NCI-H2196 treated with DMSO at 0.1 percent for 48 hours (cell line): ENCODE measurements around the gene WDR31.
A peak's percentile ranks its signal among the peaks of the same experiment; 100 is the strongest.
"Not testable (repeated sequence)": the region's sequence is repeated elsewhere in the genome, so short reads cannot be mapped to it uniquely, and the experiment has no call there.

ENCODE experiments used
- DNase-seq: peaks from one replicate; lab custom pipeline; 2025; ENCODE audit not compliant: unreplicated experiment; lab: John Stamatoyannopoulos, UW

The WDR31 gene

GRCh38 chr9:113368982-113369854 is 29.1 kb upstream of the WDR31 start:
- DNase-seq, result no peak

- DNase-seq, result no peak
These were observed 28.4 kb upstream of the WDR31 start for GRCh38 chr9:113368348-113368981.

GRCh38 chr9:113365652-113366051 is 25.6 kb upstream of the WDR31 start:
- not testable (repeated sequence) for DNase-seq

GRCh38 chr9:113364951-113365350 is 24.9 kb upstream of the WDR31 start:
- no peak for DNase-seq

- DNase-seq, result no peak
These were observed 23.3 kb upstream of the WDR31 start for GRCh38 chr9:113363336-113363735.

- DNase-seq, result no peak
These were observed 21.4 kb upstream of the WDR31 start for GRCh38 chr9:113361304-113362018.

GRCh38 chr9:113360242-113360842 is 20.3 kb upstream of the WDR31 start:
- no peak for DNase-seq

GRCh38 chr9:113359385-113359784 is 19.3 kb upstream of the WDR31 start:
- DNase-seq, result no peak

GRCh38 chr9:113356686-113357292 is 16.7 kb upstream of the WDR31 start:
- DNase-seq, result no peak

- DNase-seq, result no peak
These were observed 15.0 kb upstream of the WDR31 start for GRCh38 chr9:113355040-113355596.

- no peak for DNase-seq
These were observed 12.3 kb upstream of the WDR31 start for GRCh38 chr9:113352411-113352810.

- no peak for DNase-seq
These were observed 11.9 kb upstream of the WDR31 start for GRCh38 chr9:113352006-113352405.

GRCh38 chr9:113350937-113351336 is 10.9 kb upstream of the WDR31 start:
- no peak for DNase-seq

GRCh38 chr9:113350107-113350661 is 10.1 kb upstream of the WDR31 start:
- DNase-seq, result no peak

GRCh38 chr9:113349445-113350094 is 9.5 kb upstream of the WDR31 start, which contains the start of gene BSPRY:
Gene BSPRY, plus strand, starts transcription at chr9:113349541. Its CDS starts 39 bp downstream, at chr9:113349580.
- DNase-seq, result no peak

GRCh38 chr9:113349066-113349444 is 9.0 kb upstream of the WDR31 start:
- DNase-seq, result peak; percentile 25

GRCh38 chr9:113348437-113348836 is 8.4 kb upstream of the WDR31 start:
- no peak for DNase-seq

GRCh38 chr9:113345671-113346070 is 5.6 kb upstream of the WDR31 start:
- DNase-seq, result no peak

- DNase-seq, result no peak
These were observed 5.1 kb upstream of the WDR31 start for GRCh38 chr9:113345190-113345589.

GRCh38 chr9:113343732-113344231 is 3.7 kb upstream of the WDR31 start:
- peak; percentile 94 for DNase-seq
